Epithelial cell of esophagus (primary cell): ENCODE data around the gene THAP12.

ENCODE experiments used
- DNase-seq: peaks from one replicate; pipeline ENCODE4 v3.0.0; 2010; ENCODE audit warnings: low read depth
- H3K4me3 ChIP-seq: 2 replicates; pipeline ENCODE4 v1.5.1; 2011; ENCODE audit warnings: mild to moderate bottlenecking, low read length, control low read depth
- TF ChIP-seq, protein P1 (sequence below): IDR thresholded peaks from 2 replicates; pipeline ENCODE4 v1.5.1; 2011; ENCODE audit warnings: low read depth, mild to moderate bottlenecking, low read length, control low read depth, inconsistent platforms; ENCODE audit not compliant: insufficient read depth; ENCODE audit errors: missing control alignments

THAP12 gene

DNA sequence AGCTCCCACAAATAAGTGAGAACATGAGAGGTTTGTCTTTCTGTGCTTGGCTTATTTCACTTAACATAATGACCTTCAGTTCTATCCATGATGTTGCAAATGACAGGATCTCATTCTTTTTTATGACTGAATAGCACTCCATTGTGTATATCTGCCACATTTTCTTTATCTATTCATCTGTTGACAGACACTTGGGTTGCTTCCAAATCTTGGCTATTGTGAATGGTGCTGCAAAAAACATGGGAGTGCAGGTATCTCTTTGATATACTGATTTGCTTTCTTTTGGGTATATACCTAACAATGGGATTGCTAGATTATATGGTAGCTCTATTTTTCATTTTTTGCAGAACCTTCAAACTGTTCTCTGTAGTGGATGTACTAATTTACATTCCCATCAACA is 13.5 kb upstream of the THAP12 start:
- TF ChIP-seq, protein P1, sequence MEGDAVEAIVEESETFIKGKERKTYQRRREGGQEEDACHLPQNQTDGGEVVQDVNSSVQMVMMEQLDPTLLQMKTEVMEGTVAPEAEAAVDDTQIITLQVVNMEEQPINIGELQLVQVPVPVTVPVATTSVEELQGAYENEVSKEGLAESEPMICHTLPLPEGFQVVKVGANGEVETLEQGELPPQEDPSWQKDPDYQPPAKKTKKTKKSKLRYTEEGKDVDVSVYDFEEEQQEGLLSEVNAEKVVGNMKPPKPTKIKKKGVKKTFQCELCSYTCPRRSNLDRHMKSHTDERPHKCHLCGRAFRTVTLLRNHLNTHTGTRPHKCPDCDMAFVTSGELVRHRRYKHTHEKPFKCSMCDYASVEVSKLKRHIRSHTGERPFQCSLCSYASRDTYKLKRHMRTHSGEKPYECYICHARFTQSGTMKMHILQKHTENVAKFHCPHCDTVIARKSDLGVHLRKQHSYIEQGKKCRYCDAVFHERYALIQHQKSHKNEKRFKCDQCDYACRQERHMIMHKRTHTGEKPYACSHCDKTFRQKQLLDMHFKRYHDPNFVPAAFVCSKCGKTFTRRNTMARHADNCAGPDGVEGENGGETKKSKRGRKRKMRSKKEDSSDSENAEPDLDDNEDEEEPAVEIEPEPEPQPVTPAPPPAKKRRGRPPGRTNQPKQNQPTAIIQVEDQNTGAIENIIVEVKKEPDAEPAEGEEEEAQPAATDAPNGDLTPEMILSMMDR, result no peak
- no peak overlapping the region for H3K4me3 ChIP-seq
- no peak for DNase-seq

DNA sequence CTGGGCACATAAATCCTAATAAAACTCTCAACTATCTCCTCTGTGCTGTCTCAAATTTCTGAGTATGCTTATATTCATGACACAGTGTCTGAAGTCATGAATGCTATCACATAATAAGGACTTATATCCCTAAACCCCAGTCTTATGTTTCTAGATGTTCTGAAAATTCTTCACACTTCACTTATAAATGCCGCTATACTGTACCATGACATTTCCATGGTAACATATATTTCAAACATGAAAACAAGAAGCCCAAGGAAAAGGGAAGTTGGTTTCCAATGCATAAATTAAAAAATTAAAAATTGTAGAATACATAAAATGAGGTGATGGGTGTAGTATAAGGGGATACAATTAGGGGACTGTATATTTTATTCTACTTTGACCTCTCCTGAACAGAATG is 11.9 kb upstream of the THAP12 start:
- TF ChIP-seq, protein P1, result no peak
- H3K4me3 ChIP-seq, result no peak overlapping the region
- DNase-seq, result no peak

DNA sequence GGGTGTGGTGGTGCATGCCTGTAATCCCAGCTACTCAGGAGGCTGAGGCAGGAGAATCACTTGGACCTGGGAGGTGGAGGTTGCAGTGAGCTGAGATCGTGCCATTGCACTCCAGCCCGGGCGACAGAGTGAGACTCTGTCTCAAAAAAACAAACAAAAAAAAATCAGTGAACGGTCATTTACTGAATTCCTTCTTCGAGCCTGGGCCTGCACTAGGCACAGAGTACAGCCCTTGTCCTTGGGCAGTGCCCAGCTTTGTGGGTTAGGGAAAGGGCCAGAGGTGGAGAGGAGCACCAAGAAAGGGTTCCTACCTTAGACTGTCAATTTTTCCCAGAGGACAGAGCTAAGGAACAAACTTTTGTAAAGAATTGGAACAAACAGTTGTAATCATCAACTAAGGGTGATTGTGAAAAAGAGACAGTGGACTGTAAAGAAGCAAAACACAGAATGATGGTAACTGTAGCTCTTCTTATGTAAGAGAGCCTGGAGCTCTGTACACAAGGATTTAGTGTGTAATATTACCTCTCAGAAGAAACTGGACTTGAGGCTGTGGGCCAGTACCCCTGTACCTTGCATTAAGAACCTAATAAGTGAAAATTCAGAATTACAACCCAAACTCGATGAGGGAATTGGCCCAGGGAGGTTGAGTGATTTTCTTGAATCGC is 11.0 kb upstream of the THAP12 start:
- H3K4me3 ChIP-seq, result no peak overlapping the region
- TF ChIP-seq, protein P1, result no peak
- DNase-seq, result no peak

DNA sequence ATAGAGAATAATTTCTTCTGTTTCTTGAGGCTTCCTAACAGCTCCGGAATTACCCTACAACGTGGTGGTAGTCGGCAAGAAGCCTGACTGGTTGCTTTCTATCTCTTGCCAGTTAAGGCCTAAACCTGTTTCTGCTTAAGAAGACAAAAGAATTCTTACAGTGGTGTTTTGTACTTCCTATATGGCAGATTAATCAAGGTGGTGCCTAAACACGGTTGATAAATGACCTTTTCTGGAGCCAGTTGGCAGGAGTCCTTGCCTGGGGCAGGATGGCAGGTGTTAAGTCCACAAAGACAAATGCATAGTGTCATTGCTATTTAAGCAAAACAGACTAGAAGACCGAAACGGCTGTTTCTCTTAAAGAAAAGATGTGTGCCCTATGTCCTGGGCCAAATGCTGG is 10.1 kb upstream of the THAP12 start:
- TF ChIP-seq, protein P1, result no peak
- H3K4me3 ChIP-seq, result no peak overlapping the region
- DNase-seq, result no peak

DNA sequence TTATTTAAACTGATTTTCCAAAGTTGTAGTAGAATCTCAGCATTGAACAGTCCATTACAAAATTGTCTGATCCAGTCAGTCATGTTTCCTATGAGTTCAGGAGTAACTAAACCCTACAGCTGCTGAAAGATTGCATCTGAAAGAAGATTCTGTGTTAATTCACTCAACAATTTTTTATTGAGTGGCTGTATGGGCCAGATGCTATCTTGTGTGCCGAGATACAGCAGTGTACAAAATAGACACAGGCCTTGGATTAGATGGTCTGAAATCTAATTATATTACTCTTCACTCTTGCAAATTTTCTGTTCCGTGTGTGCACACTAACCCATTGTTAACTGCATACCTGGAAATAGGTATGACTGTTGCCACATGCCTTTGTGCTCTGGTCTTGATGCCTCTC is 7.5 kb upstream of the THAP12 start:
- no peak overlapping the region for H3K4me3 ChIP-seq
- TF ChIP-seq, protein P1, result no peak
- no peak for DNase-seq

DNA sequence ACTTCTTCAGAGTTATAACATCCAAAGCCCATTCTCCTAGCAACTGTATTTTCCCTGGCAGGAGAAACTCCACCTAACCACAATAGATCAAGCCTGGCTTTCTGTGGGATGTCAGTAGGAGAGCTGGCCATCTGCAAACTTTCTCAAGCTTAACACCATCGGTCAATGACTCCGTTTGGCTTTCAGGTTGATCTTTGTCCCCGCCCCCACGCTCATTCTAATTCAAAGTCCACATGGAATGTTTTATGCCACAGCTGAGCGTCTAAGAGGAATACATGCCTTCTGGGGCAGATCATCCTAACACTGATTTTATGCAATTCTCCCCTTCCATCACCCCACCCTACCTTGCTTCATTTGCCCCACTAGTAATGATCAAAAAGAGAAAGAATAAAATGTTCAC is 5.0 kb upstream of the THAP12 start:
- DNase-seq, result no peak
- TF ChIP-seq, protein P1, result no peak
- H3K4me3 ChIP-seq, result no peak overlapping the region

DNA sequence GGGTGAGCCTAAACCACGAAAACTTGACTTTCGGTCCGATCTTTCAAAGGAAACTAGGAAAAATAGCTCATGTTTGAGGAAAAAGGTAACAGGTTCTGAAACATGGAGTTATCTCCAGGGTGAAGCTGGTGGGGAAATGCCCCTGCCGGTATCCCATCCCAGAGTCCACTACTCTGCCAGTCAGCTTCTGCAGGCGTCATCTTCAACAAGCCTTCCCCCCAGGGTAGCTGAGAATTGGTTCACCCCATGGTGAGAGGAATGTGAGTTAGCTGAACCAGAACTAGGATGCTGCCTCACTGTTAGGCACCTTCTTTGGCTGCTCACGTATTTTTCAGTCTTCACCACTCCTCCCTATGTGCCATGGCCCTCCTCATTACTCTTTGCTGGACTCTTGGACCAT is 1.3 kb upstream of the THAP12 start:
- TF ChIP-seq, protein P1, result no peak
- DNase-seq, result no peak
- no peak overlapping the region for H3K4me3 ChIP-seq
